GM12878 (cell line): ENCODE data around the gene TDRD10.

Experiments
- CBFB ChIP-seq: IDR thresholded peaks from 2 replicates; pipeline ENCODE4 v1.6.1; 2016; ENCODE audit warnings: antibody characterized with exemption, low read depth
- CEBPB ChIP-seq, 2 experiments: fragments of 150-350 bp in 1 of 2; IDR thresholded peaks; 2 replicates each; pipeline ENCODE4 v1.6.1; 2012 to 2014; ENCODE audit warnings: low read depth in 2 of 2, low read length in 2 of 2, borderline replicate concordance in 1 of 2, inconsistent platforms in 1 of 2
- FOXM1 ChIP-seq: IDR thresholded peaks from 2 replicates; pipeline ENCODE4 v1.6.1; 2012; ENCODE audit warnings: low read depth, mild to moderate bottlenecking, inconsistent platforms, low read length, moderate library complexity
- RCOR1 ChIP-seq: conservative IDR thresholded peaks from 2 replicates; pipeline ENCODE4 v1.6.1; 2012; ENCODE audit warnings: low read depth, low read length, improper control_type of control experiment
- TF ChIP-seq, protein P1 (sequence below): IDR thresholded peaks from 2 replicates; pipeline ENCODE4 v1.6.1; 2012; ENCODE audit warnings: low read length, inconsistent platforms

- TF ChIP-seq, protein P1, sequence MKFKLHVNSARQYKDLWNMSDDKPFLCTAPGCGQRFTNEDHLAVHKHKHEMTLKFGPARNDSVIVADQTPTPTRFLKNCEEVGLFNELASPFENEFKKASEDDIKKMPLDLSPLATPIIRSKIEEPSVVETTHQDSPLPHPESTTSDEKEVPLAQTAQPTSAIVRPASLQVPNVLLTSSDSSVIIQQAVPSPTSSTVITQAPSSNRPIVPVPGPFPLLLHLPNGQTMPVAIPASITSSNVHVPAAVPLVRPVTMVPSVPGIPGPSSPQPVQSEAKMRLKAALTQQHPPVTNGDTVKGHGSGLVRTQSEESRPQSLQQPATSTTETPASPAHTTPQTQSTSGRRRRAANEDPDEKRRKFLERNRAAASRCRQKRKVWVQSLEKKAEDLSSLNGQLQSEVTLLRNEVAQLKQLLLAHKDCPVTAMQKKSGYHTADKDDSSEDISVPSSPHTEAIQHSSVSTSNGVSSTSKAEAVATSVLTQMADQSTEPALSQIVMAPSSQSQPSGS, result no peak
- TF ChIP-seq FOXM1 (no peak), CEBPB (IDR thresholded peaks at IDR 0.05; ENCODE audit: borderline replicate concordance in 1 of 2, low read depth in 2 of 2, low read length in 2 of 2) (no peak), CBFB (peak; percentile 58; the same call in 1 of the 2 replicates), RCOR1 (no peak)
Observed at GRCh38 chr1:154466921-154467417, 35.0 kb upstream of the TDRD10 start.
